ENCODE results near the gene LGALSL.

The LGALSL gene

DNA sequence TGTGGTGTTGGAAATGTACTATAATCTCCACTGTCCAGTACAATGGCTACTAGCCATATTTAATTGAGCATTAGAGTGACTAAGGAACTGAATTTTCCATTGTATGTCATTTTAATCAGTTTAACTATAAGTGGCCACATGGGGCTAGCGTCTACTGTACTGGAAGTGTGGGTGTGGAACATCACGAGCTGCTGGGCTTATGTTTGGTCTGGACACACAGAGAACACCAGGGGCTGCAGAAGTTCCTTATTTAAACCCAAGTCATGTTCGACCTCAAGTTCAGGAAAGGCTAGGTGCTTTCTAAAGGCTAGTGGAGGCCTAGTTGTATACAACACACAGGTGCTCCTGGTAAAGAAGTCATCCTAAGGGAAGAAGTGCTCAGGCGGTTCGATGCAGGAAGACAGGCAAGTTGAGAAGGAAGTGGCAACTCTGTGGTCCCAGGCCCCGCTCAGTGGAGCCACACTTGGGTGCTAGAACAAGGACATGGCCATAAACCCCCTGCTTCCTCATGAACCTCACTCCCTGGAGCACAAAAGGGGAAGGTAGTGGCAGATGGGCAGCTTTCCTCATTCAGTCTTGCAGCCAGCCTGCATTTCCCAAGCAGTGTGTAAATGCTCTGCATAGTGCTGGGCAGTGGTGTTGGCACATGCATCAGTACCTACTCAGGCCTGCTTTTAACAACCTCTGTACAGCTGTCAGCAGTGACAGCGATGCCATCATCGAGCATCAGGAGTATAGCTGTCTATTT is 13.3 kb downstream of the LGALSL start:
- FAIRE-seq, result no peak
- DNase-seq (ENCODE audit: extremely low spot score, insufficient read length, low read depth), result no peak

DNA sequence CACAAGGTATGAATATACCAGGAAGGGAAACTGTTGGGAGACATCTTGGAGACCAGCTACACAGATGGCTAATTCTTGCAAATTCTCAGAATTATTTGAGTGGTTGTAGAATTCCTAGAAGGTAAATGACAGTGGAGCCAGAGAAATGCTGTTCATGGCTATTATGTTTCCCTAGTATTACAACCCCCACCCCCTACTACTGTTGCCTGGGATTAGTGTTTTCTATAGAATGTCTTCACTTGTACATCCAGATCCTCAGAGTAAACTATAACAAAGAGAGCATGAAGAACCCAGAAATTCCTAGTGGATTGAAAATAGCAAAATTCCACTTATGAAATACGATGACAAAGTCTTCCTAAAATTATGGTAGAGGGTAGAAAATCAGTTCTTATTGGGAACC is 15.3 kb downstream of the LGALSL start:
- DNase-seq (ENCODE audit: extremely low spot score, insufficient read length, low read depth) (no peak), FAIRE-seq (no peak)

DNA sequence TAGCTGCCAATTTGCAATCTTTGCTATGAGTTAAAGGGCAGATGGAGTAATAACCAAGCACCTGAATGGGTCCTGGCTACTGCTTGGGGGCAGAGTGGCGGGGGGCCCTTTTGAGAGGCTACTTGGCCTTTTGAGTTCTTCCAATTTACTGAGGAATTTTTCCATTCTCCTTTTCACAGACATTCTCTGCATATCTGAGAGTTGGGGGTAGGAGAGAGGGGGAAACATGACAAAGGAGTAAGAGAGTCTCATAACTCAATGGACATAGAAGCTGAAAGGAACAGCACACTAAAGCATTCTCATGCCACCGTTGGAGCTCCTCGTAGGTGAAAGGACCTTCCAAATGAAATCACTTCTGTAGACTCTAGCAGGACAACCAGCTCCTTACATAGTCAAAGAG is 16.1 kb downstream of the LGALSL start:
- FAIRE-seq, result no peak
- no peak for DNase-seq (ENCODE audit: extremely low spot score, insufficient read length, low read depth)

DNA sequence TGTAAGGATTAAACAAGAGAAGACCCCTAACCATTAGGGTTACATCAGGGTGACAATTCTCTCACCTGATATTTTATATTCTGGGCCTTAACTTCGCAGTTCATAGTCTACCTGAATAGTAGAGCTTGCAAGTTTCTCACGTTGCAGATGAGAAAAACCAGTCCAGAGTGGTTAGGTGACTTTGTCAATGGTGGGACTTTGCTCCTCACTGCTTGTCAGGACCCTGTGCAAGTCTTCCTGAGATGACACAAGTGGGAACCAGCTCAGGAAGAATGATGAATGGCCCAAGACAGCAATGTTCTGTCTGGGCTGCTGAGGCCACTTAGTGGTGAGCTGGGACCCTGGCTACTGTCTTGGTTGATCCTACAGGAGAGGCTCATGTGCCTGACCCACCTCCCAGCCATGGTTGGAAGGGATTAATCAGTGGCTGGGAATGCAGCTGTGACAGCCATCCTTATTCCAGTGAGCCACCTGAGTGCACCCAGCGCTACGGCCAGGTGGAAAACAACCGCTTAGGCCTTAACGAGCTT is 16.9 kb downstream of the LGALSL start:
- FAIRE-seq (no peak), DNase-seq (ENCODE audit: extremely low spot score, insufficient read length, low read depth) (no peak)

DNA sequence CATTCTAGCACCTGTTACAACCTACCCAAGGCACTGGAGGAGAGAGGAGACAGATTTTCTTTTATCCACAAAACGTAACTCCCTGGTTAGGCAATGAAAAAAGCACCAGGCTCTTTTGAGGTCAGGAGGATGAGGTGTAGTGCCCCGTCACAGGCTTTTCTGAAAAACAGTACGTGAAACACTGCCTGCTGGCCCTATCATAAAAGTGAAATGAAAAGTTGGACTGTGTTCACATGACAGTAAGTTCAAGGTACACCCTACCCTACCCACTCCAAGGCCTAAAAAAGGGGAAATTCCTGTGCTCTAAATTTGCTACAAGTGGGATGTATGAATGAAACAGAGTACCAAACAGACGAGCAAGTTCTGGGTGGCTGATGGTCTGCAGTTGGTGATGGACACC is 17.6 kb downstream of the LGALSL start:
- no peak for FAIRE-seq
- DNase-seq (ENCODE audit: extremely low spot score, insufficient read length, low read depth), result no peak

DNA sequence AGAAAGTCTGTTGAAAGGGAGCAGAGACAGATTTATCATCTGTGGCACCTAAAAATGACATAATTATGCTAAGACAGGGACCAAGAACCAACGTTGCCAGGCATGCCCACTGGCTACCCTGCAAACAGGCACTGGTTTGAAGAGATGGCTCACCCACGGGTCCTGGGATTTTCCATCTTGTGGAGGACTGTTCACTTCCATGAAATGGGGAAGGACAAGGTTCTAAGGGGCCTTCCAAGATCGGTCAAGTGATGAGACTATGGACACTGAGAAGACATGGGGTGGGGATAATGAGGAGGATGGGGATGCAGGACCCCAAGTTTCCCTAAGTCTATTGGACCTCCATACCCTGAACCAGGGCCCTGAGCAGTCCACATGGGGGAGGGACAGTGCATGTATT is 18.9 kb downstream of the LGALSL start:
- no peak for FAIRE-seq

DNA sequence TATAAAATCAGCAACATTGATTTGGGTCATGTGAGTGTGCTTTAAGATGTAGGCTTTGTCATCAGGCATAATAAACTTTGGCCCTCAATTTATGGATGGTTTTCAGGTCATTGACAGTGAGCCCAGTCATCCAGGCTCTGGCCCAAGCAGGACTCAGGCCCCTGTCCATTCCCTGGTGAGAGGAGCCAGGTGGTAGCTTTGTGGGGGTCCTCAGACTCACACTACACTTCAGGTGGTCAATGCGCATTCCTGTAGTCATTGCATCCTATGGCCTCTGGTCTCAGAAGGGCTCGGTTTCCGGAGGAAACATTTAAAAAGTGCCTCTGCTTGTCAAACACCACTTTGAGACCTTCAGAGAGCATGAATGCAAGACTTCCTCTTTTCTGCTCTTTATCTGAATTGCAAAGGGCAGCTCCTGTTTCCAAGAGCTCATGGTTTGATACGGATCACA is 20.2 kb downstream of the LGALSL start:
- FAIRE-seq (no peak), DNase-seq (ENCODE audit: extremely low spot score, insufficient read length, low read depth) (no peak)

More for the DNA sequence above, 18.9 kb downstream of the LGALSL start:
- no peak for DNase-seq (ENCODE audit: extremely low spot score, insufficient read length, low read depth)

DNA sequence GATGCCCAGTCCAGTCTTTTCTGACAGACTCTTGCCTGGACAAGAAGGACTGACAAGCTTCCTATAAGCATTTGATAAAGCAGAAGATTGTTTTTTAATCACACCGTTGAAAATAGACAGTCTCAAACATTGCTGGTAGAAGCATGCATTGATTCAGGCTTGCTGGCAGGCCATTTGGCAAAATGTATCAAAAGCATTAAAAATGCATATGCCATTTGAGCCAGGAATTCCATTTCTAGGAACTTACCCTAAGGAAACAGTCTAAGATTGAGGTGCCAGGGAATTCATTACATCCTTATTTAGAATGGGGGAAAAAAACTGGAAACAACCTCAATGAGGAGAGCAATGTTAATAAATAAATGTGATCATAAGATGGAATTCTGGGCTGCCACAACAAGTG is 20.7 kb downstream of the LGALSL start:
- no peak for FAIRE-seq
- DNase-seq (ENCODE audit: extremely low spot score, insufficient read length, low read depth), result no peak

DNA sequence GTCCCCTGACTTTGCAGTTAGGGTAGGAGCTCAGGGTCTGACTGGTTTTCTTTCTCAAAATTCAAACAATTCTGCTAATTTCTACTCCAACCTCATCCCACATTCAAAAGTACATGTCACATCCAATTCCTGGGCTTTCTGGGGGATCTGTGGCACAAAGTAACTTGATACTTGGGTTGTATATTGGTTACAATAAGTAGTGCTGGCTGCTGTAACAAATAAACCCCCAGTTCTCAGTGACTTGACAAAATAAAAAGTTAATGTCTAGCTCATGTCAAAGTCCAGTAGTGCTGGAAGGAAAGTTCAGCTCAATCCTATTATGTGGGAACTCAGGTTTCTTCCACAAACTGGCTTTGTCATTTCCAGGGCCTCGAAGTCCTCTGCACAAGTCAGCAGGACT is 23.1 kb downstream of the LGALSL start:
- FAIRE-seq (no peak), DNase-seq (ENCODE audit: extremely low spot score, insufficient read length, low read depth) (no peak)

DNA sequence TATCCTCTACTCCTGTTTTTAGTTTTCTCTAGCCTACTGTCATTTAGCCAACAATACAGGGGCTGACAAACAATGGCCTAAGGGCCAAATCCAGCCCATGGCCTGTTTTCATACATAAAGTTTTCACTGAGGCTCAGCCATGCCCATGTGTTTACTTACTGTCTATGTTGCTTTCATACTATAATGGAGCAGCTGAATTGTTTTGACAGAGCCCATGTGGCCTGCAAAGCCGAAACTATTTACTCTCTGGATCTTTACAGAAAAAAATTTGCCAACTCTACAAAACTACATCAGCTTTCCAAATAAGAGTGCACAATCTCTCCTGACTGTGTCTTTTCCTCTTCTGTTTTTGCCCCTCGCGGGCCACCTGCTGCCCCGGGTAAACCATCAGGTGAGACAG is 24.0 kb downstream of the LGALSL start:
- DNase-seq (ENCODE audit: extremely low spot score, insufficient read length, low read depth) (no peak), FAIRE-seq (no peak)

DNA sequence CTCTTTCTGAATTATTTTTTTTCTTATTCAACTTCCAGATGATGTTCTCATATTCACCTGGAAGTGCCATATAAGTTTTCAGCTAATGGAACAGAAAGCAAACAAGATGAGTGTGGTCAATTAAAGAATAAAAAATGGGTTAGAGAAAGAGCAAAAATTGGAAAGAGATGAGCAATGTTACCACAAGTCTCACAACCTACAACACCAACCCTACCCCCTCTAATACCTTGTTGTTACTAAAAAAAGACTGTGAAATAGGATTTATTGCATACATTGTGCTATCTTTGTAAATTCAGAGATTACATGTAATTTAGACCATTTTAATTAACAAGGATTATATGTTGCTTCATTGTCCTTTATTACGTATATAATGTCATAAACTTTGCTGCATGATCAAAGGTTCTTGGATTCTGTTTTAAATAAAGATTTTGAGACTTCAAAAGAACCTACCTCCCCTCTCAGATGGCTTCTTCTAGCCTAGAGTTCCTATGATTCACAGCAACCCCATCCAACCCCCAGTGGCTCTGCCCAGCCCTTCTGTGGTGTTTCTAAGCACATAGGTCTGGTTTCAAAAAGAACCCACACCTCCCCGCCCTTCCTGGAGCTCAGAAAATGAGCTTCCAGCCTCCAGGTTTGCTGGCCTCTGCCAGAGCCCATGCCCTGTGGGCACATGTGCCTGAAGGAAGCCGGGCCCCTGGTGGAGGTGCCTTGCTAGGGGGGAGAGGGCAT is 24.7 kb downstream of the LGALSL start:
- no peak for FAIRE-seq
- no peak for DNase-seq (ENCODE audit: extremely low spot score, insufficient read length, low read depth)

DNA sequence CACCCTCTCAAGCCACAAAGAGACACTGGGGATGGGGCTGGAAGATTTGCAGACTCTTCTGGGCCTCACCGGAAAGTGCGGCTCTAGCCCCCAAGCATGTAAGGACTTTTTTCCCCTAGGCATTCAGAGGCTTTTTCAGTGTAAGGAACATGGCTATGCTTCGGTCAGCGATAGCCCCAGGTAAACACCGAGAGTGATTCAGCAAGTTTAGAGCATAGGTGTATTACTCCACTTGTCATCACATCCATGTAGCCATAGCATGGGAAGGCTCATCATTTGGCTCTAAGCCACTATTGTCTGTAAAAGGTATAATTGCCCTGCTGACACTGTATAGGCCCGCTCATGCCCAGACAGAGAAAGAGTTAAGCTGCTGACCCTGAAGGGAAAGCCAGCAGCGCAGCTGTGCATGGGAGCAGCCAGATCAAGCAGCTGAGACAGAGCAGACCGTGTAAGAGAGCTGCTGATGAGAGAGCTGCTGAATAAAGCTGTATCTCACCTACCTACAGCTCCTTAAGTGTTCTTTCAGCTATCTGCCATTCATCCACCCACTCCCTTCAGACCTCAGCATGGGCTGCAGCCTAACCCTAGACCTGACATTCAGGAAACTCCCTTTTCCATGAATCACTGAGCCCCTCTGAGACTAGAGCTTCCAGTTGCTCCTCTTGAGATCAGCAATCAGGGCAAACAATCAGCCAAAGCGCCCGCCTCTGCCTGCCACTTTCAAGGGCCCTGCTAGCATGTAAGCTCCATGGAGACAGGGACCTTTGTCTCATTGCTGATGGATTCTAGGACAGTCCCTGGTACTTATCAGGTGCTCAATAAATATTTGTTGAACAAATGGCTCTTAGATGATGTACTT is 25.5 kb downstream of the LGALSL start:
- FAIRE-seq, result no peak
- DNase-seq (ENCODE audit: extremely low spot score, insufficient read length, low read depth), result no peak

DNA sequence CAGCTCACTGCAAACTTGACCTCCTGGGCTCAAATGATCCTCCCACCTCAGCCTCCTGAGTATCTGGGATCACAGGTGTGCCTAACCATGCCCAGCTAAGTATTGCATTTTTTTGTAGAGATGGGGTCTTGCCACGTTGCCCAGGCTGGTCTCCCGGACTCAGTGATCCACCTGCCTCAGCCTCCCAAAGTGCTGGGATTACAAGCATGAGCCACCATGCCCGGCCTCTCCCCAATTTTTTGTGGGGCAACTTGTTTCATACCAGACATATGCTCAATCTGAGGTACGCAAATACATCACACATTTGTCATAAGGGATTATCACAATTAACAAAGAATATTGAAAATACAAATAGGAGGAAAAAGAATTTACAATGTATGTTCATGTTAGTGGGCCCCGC is 27.7 kb downstream of the LGALSL start:
- no peak for FAIRE-seq

DNA sequence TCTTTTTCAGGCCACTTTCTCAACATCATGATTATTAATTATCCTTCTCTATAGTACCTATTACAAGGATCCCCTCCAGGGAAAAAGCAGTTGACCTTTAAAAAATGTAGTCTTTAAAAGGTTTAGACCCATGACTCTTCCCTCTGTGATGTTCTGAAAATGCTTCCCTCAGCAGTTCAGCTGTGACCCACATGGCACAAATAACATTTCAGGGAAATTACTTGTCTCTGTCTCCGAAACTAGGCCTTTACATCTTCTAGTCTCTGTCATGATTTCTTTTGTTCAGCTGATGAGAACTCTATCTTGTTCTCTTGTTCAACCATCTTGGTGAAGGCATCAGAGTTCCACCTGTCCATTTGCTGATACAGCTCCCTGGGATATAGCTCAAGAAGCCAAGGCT is 28.3 kb downstream of the LGALSL start:
- no peak for DNase-seq (ENCODE audit: extremely low spot score, insufficient read length, low read depth)
- no peak for FAIRE-seq

More for the DNA sequence above, 27.7 kb downstream of the LGALSL start:
- no peak for DNase-seq (ENCODE audit: extremely low spot score, insufficient read length, low read depth)

DNA sequence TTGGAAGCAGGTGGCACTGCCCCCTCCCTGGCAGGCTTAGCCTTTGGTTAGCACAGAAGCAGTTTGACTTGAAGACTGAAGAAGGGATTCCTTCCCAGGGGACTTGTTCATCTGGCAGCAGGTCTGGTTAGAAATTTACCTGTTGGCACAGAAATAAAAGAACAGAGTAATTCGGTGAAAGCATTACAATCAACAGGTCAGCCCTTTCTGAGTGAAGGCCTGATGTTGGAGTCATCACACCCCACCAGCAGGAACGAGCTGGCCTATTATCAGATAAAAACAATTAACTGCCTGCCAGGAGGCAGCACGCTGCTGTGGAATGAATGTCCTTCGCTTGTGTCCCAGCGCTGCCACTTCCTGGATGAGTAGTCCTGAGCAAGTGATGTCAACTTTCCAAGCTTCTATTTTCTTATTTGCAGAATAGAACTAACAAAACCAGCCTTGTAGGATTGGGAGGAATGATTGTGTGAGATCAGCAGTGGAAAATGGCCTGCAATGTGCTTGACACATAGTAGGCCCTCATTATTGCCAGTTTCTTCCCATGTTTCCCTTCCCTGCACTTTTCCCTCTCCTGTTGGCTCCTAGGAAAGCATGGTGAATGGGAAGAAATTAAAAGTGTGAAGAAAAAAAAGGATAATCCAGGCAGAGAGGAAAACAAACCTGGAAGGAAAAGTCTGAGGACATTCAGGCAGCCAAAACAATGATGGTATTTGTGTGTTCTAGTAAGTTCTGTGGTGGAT is 29.0 kb downstream of the LGALSL start:
- DNase-seq (ENCODE audit: extremely low spot score, insufficient read length, low read depth) (no peak), FAIRE-seq (no peak)

DNA sequence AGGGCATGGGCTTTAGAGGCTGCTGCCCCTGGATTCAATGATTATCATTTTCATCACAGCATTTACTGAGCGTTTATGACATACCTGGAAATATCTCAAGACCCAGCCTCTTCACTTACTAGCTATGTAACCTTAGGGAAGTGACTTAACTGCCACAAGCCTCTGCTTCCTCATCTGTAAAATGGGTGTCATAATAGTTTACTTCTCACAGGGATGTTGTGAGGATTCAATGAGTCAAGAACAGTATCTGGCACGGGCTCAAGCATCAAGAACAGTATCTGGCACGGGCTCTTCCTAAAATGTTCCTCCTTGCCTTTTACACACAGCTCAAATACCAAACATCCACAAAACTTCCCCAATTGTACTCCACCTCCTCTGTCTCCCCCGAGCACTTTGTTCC is 31.4 kb downstream of the LGALSL start:
- FAIRE-seq (no peak), DNase-seq (ENCODE audit: extremely low spot score, insufficient read length, low read depth) (no peak)

DNA sequence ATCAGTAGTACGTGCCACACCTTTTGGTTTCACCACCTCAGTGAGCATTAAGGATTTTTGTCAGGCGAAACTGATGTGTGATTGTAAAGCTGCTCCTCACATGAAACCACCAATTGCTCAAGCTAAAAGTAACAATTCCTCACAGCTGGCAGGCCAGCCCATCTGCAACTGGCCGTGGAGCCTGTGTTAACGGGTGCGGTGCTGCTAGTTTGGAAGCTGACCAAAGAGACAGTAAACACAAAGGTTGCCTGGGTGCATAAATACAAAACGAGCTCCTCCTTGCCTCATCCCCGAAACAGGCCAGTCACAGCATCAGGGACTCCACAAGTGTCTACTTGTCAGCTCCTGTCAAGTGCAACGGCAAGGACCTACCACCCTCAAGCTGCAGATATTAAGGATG is 32.0 kb downstream of the LGALSL start:
- FAIRE-seq (no peak), DNase-seq (ENCODE audit: extremely low spot score, insufficient read length, low read depth) (no peak)

DNA sequence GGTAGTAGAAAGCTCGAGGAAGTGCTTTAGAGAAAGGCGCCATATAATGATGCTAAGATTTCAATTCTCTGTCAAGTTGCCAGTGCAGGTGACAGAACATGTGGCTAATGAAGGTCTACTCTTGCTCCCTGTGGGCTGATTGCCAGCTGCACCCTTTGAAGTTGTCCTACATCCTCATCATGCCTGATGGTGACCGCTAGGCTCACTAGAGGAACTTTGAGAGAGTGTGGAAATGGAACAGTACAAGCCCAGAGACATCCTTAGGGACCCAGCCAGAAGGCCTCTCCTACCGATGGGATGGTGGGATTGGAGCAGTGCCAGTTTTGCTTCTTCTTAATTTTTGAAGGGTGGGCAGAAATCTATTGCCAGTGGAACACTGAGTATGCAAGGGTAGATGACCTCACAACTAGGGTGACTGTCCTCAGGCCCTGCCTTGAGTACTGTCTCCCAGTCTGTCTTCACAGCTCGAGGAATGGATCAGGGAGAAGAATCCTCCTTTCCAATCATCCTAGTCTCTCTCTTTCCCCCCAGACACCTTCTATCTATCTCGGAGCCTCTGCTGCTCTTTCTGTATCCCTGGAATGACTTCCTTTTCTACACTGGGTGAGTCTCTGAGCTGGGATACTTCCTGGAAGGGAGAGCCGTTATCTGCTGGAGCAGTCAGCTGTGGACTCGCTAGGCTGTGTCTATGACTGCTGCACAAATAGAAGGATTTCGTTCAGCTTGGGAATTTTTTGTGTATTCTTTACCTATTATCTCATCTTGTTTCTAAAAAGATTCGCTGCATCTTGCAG is 33.5 kb downstream of the LGALSL start:
- DNase-seq (ENCODE audit: extremely low spot score, insufficient read length, low read depth) (no peak), FAIRE-seq (no peak)

All from GM18507 (cell line).